HepG2 (cell line): ENCODE measurements around the gene DSTYK. TPM values are rescaled to one million over a fixed set of nuclear protein-coding genes. Genes with fewer than 3 reads are reported as not detected.

Experiments
- CTCF ChIP-seq: sonication (generic); formaldehyde crosslinking; IDR thresholded peaks from 2 replicates; pipeline ENCODE4 v1.5.0; 2020; ENCODE audit warnings: mild to moderate bottlenecking, missing genetic modification reagents, moderate library complexity
- E2F1 ChIP-seq: sonication (generic); formaldehyde crosslinking; IDR thresholded peaks from 2 replicates; pipeline ENCODE4 v1.5.0; 2020; ENCODE audit warnings: missing genetic modification reagents
- E2F5 ChIP-seq: sonication (generic); formaldehyde crosslinking; conservative IDR thresholded peaks from 2 replicates; pipeline ENCODE4 v1.4.0; 2020; ENCODE audit warnings: missing genetic modification reagents
- GABPA ChIP-seq, 2 experiments: IDR thresholded peaks; 2 replicates each; pipeline ENCODE4 v1.6.1; 2011 to 2016; ENCODE audit warnings: low read depth in 2 of 2, low read length in 1 of 2, missing biosample characterization in 1 of 2, missing genetic modification characterization in 1 of 2
- HINFP ChIP-seq: sonication (generic); formaldehyde crosslinking; IDR thresholded peaks from 2 replicates; pipeline ENCODE4 v1.4.0; 2020; ENCODE audit warnings: low read depth, mild to moderate bottlenecking, missing genetic modification reagents
- HMGA1 ChIP-seq: sonication (generic); formaldehyde crosslinking; conservative IDR thresholded peaks from 2 replicates; pipeline ENCODE4 v1.4.0; 2020; ENCODE audit warnings: missing genetic modification reagents
- MAFF ChIP-seq: IDR thresholded peaks from 2 replicates; pipeline ENCODE4 v1.6.1; 2011; ENCODE audit warnings: low read depth, low read length, improper control_type of control experiment
- MIER3 ChIP-seq: IDR thresholded peaks from 2 replicates; pipeline ENCODE4 v1.6.1; 2016; ENCODE audit warnings: missing compliant biosample characterization, borderline replicate concordance
- NCOA5 ChIP-seq: sonication (generic); formaldehyde crosslinking; IDR thresholded peaks from 2 replicates; pipeline ENCODE4 v1.4.0; 2020; ENCODE audit warnings: missing genetic modification reagents
- NR2F6 ChIP-seq, 2 experiments: IDR thresholded peaks; 2 replicates each; pipeline ENCODE4 v1.6.1; 2016; ENCODE audit warnings: antibody characterized with exemption in 1 of 2, mild to moderate bottlenecking in 1 of 2
- PBX2 ChIP-seq: IDR thresholded peaks from 2 replicates; pipeline ENCODE4 v1.6.1; 2016; ENCODE audit warnings: control low read depth
- PCBP1 ChIP-seq: fragments of 200-400 bp; formaldehyde crosslinking; IDR thresholded peaks from 2 replicates; pipeline ENCODE4 v1.6.1; 2017; ENCODE audit warnings: mild to moderate bottlenecking, low read depth, low read length, borderline replicate concordance
- REXO4 ChIP-seq: sonication (generic); formaldehyde crosslinking; IDR thresholded peaks from 2 replicates; pipeline ENCODE4 v1.8.0; 2022; ENCODE audit warnings: missing genetic modification reagents, mild to moderate bottlenecking, borderline replicate concordance
- SMAD9 ChIP-seq: sonication (generic); formaldehyde crosslinking; IDR thresholded peaks from 2 replicates; pipeline ENCODE4 v1.5.1; 2020; ENCODE audit warnings: mild to moderate bottlenecking, missing genetic modification reagents
- SP1 ChIP-seq, 2 experiments: fragments of 450-650 bp in 1 of 2; sonication (generic) in 1 of 2; formaldehyde crosslinking in 1 of 2; IDR thresholded peaks; 2 replicates each; pipeline versions ENCODE4 v1.4.0 to v1.6.1; 2016 to 2020; ENCODE audit warnings: missing genetic modification reagents in 1 of 2
- SP2 ChIP-seq: sonication (generic); formaldehyde crosslinking; IDR thresholded peaks from 2 replicates; pipeline ENCODE4 v1.5.1; 2020; ENCODE audit warnings: mild to moderate bottlenecking, missing genetic modification reagents
- SP4 ChIP-seq: sonication (generic); formaldehyde crosslinking; IDR thresholded peaks from 2 replicates; pipeline ENCODE4 v1.8.1; 2023; ENCODE audit warnings: mild to moderate bottlenecking, missing genetic modification reagents
- TBX2 ChIP-seq: sonication (generic); formaldehyde crosslinking; IDR thresholded peaks from 2 replicates; pipeline ENCODE4 v1.5.0; 2020; ENCODE audit warnings: missing genetic modification reagents, mild to moderate bottlenecking, borderline replicate concordance
- TCF7L2 ChIP-seq: IDR thresholded peaks from 2 replicates; pipeline ENCODE4 v1.6.1; 2011; ENCODE audit warnings: mild to moderate bottlenecking, low read depth, low read length, moderate library complexity
- ZMYM3 ChIP-seq: sonication (generic); formaldehyde crosslinking; IDR thresholded peaks from 2 replicates; pipeline ENCODE4 v1.5.1; 2020; ENCODE audit warnings: mild to moderate bottlenecking, missing genetic modification reagents
- ZNF225 ChIP-seq: sonication (generic); formaldehyde crosslinking; IDR thresholded peaks from 2 replicates; pipeline ENCODE4 v1.4.0; 2020; ENCODE audit warnings: mild to moderate bottlenecking, missing genetic modification reagents
- ZNF383 ChIP-seq: sonication (generic); formaldehyde crosslinking; IDR thresholded peaks from 2 replicates; pipeline ENCODE4 v1.4.0; 2020; ENCODE audit warnings: missing genetic modification reagents, mild to moderate bottlenecking, borderline replicate concordance
- ZNF451 ChIP-seq: sonication (generic); formaldehyde crosslinking; IDR thresholded peaks from 2 replicates; pipeline ENCODE4 v1.5.0; 2020; ENCODE audit warnings: mild to moderate bottlenecking, missing genetic modification reagents
- ZNF460 ChIP-seq: sonication (generic); formaldehyde crosslinking; IDR thresholded peaks from 2 replicates; pipeline ENCODE4 v1.5.1; 2020; ENCODE audit warnings: missing genetic modification reagents, mild to moderate bottlenecking, borderline replicate concordance
- ZNF749 ChIP-seq: sonication (generic); formaldehyde crosslinking; IDR thresholded peaks from 2 replicates; pipeline ENCODE4 v1.8.0; 2022; ENCODE audit warnings: mild to moderate bottlenecking, missing genetic modification reagents, moderate library complexity, borderline replicate concordance
- polyA plus RNA-seq, 8 experiments: library from polyadenylated mRNA; depleted of rRNA in 3 of 8; stranded (reverse) in 7 of 8; unstranded in 1 of 8; fragments of >200 nt; fragmentation: Illumina TruSeq in 4 of 8; extraction: Trizol in 4 of 8; gene quantifications; 2 replicates each; pipeline versions ENCODE4 v1.2.1 to v1.2.3, GENCODE V29; 2011 to 2016; ENCODE audit warnings: low read depth in 4 of 8, missing spikeins in 1 of 8, mixed read lengths in 1 of 8; ENCODE audit not compliant: insufficient read depth in 1 of 8
- total RNA-seq, 5 experiments: library from RNA; depleted of rRNA; stranded (reverse); fragments of >200 nt; fragmentation: Illumina TruSeq; extraction: Trizol; gene quantifications; 2 replicates each; pipeline ENCODE4 v1.2.3, GENCODE V29; 2016; ENCODE audit warnings: low read depth in 1 of 5

The DSTYK gene
- total and polyA plus RNA-seq, 2 of the 13 experiments (the other 11 are each of a cell fraction or from before 2014, with no cell fraction given) = 2.6 to 4.8 TPM

GRCh38 chr1:205227584-205228013 lies 16.1 kb upstream of the DSTYK start, which contains the start of gene TMCC2 (continued):
- TF ChIP-seq PBX2 (CRISPR knock-in tag) (peak; percentile 84), MAFF (no peak), NR2F6 (IDR thresholded peaks at IDR 0.05) (no peak), NR2F6 (CRISPR knock-in tag; IDR thresholded peaks at IDR 0.05) (no peak), NCOA5 (CRISPR knock-in tag) (no peak), E2F5 (CRISPR knock-in tag) (no peak), REXO4 (no peak), TBX2 (CRISPR knock-in tag) (no peak), ZNF225 (CRISPR knock-in tag) (no peak), HMGA1 (CRISPR knock-in tag) (no peak), SMAD9 (CRISPR knock-in tag) (no peak), GABPA (IDR thresholded peaks at IDR 0.05; ENCODE audit: low read depth, low read length) (peak; percentile 11; the same call in 1 of the 2 replicates), GABPA (CRISPR knock-in tag; IDR thresholded peaks at IDR 0.05; ENCODE audit: low read depth) (no peak), MIER3 (CRISPR knock-in tag) (no peak), ZNF749 (no peak), ZNF383 (no peak), TCF7L2 (no peak), SP2 (peak; percentile 90), SP1 (IDR thresholded peaks at IDR 0.05) (no peak), SP1 (CRISPR knock-in tag; IDR thresholded peaks at IDR 0.05) (peak; percentile 71), ZNF460 (CRISPR knock-in tag) (no peak), ZNF451 (CRISPR knock-in tag) (no peak), HINFP (no peak), E2F1 (CRISPR knock-in tag) (0 out of 2 replicates have a peak, but pooled peaks have one; percentile 32), CTCF (CRISPR knock-in tag) (no peak), SP4 (peak; percentile 83), ZMYM3 (CRISPR knock-in tag) (no peak), PCBP1 (no peak)
